C4-2B (cell line): ENCODE results near the gene AGT.

ENCODE experiments used
- H3K27ac ChIP-seq: fragments of 450-650 bp; 2 replicates; pipeline ENCODE4 v1.5.1; 2017
- CTCF ChIP-seq: fragments of 450-650 bp; conservative IDR thresholded peaks from 2 replicates; pipeline ENCODE4 v1.5.1; 2017; ENCODE audit warnings: mild to moderate bottlenecking
- ZFX ChIP-seq: fragments of 450-650 bp; IDR thresholded peaks from 2 replicates; pipeline ENCODE4 v1.6.1; 2017

Gene AGT

GRCh38 chr1:230682882-230683610 is 30.9 kb downstream of the AGT start:
- H3K27ac ChIP-seq, result peak overlapping the region; percentile 38; the same call in 1 of the 2 replicates
- TF ChIP-seq CTCF, result no peak
- no peak for TF ChIP-seq ZFX

- H3K27ac ChIP-seq, result peak overlapping the region; percentile 56; the same call in 1 of the 2 replicates
- TF ChIP-seq CTCF, result no peak
- no peak for TF ChIP-seq ZFX
Measured at GRCh38 chr1:230682274-230682673, 31.6 kb downstream of the AGT start.

GRCh38 chr1:230681599-230681998 is 32.3 kb downstream of the AGT start:
- peak overlapping the region; percentile 56 for H3K27ac ChIP-seq
- TF ChIP-seq CTCF (no peak), ZFX (no peak)

GRCh38 chr1:230680300-230681025 is 33.5 kb downstream of the AGT start:
- H3K27ac ChIP-seq, result peak overlapping the region; percentile 66
- TF ChIP-seq ZFX (no peak), CTCF (no peak)

GRCh38 chr1:230679825-230680224 is 34.1 kb downstream of the AGT start:
- peak overlapping the region; percentile 66 for H3K27ac ChIP-seq
- TF ChIP-seq CTCF (no peak), ZFX (no peak)

- H3K27ac ChIP-seq, result no peak overlapping the region
Measured at GRCh38 chr1:230679192-230679591, 34.7 kb downstream of the AGT start.

More at GRCh38 chr1:230679192-230679591, 34.7 kb downstream of the AGT start:
- TF ChIP-seq CTCF (no peak), ZFX (no peak)
